ENCODE results near the gene ERAP2.

Gene ERAP2

GRCh38 chr5:96871686-96872085, 4.6 kb upstream of the ERAP2 start:
- TF ChIP-seq CTCF (IDR thresholded peaks at IDR 0.05; ENCODE audit: borderline replicate concordance, insufficient read depth, low read depth, low read length), result no peak
- no peak overlapping the region for H3K4me3 ChIP-seq (ENCODE audit: low read depth, low read length)

GRCh38 chr5:96873449-96873848, 2.9 kb upstream of the ERAP2 start:
- TF ChIP-seq CTCF (IDR thresholded peaks at IDR 0.05; ENCODE audit: borderline replicate concordance, insufficient read depth, low read depth, low read length), result no peak

GRCh38 chr5:96874631-96875030, 1.7 kb upstream of the ERAP2 start:
- no peak overlapping the region for H3K4me3 ChIP-seq (ENCODE audit: low read depth, low read length)
- TF ChIP-seq CTCF (IDR thresholded peaks at IDR 0.05; ENCODE audit: borderline replicate concordance, insufficient read depth, low read depth, low read length), result no peak

More at GRCh38 chr5:96873449-96873848, 2.9 kb upstream of the ERAP2 start:
- H3K4me3 ChIP-seq (ENCODE audit: low read depth, low read length), result no peak overlapping the region

GRCh38 chr5:96875791-96876291, 459 bp upstream of the ERAP2 start:
- peak overlapping the region; percentile 62 for H3K4me3 ChIP-seq (ENCODE audit: low read depth, low read length)
- TF ChIP-seq CTCF (IDR thresholded peaks at IDR 0.05; ENCODE audit: borderline replicate concordance, insufficient read depth, low read depth, low read length), result no peak

- peak overlapping the region; percentile 62 for H3K4me3 ChIP-seq (ENCODE audit: low read depth, low read length)
Measured at GRCh38 chr5:96876977-96877469, 723 bp downstream of the ERAP2 start.

- H3K4me3 ChIP-seq (ENCODE audit: low read depth, low read length), result no peak overlapping the region
Measured at GRCh38 chr5:96879665-96880064, 3.4 kb downstream of the ERAP2 start.

GRCh38 chr5:96880444-96881164, 4.3 kb downstream of the ERAP2 start:
- TF ChIP-seq CTCF (IDR thresholded peaks at IDR 0.05; ENCODE audit: borderline replicate concordance, insufficient read depth, low read depth, low read length), result no peak

More at GRCh38 chr5:96879665-96880064, 3.4 kb downstream of the ERAP2 start:
- no peak for TF ChIP-seq CTCF (IDR thresholded peaks at IDR 0.05; ENCODE audit: borderline replicate concordance, insufficient read depth, low read depth, low read length)

More at GRCh38 chr5:96880444-96881164, 4.3 kb downstream of the ERAP2 start:
- H3K4me3 ChIP-seq (ENCODE audit: low read depth, low read length), result no peak overlapping the region

Measured in GM12875 (cell line).